Measurements from ENCODE around the gene SLC24A3.

Gene SLC24A3

DNA sequence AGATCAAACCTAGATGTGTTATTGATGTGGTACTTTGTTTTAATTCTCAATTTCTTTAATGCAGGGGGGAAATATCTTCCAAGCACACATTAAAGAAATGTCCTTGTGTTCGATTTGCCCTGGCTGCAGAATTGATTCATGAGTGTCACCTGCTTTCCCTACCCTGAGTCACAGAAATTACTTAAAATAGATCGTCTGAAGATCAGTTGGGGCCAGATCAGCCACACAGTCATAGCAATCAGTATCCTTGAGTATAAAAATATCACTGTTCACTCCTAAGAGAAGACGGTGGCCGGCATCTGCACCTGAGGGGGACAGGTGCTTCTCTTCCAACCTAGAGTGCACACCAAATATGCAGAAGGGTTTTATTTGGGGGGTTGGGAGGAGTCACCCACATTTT lies 430.4 kb downstream of the SLC24A3 start:
- H3K9ac ChIP-seq (ENCODE audit: insufficient read length), result no peak overlapping the region
- no peak overlapping the region for H3K27ac ChIP-seq
- no peak for TF ChIP-seq POLR2AphosphoS5 (IDR thresholded peaks at IDR 0.05; ENCODE audit: borderline replicate concordance, low read depth, low read length)
- no peak for TF ChIP-seq FOXP2 (optimal IDR thresholded peaks at IDR 0.05; ENCODE audit: control extremely low read depth, extremely low read length, insufficient read depth)
- TF ChIP-seq EZH2 (IDR thresholded peaks at IDR 0.05), result no peak

DNA sequence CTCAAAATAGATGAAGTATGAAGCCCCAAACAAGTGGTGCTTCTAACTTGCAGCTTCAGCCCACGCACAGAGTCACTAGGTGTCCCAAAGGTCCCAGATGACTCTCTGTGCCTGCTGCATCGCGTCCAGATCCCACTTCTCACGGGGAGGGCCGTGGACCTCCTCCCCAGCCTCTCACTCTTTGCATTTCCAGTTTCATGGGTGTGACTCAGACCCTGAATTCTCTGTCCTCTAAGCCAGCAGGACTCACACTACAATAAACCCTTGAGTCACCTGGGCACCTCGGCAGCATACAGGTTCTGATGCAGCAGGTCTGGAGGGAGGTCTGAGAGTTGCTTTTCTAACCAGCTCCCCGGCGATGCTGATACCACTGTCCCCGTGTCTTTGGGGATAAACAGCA lies 431.6 kb downstream of the SLC24A3 start:
- no peak overlapping the region for H3K27ac ChIP-seq
- TF ChIP-seq POLR2AphosphoS5 (IDR thresholded peaks at IDR 0.05; ENCODE audit: borderline replicate concordance, low read depth, low read length) (no peak), EZH2 (IDR thresholded peaks at IDR 0.05) (no peak), FOXP2 (optimal IDR thresholded peaks at IDR 0.05; ENCODE audit: control extremely low read depth, extremely low read length, insufficient read depth) (no peak)
- H3K36me3 ChIP-seq (ENCODE audit: insufficient read depth, low read length), result no peaks in the 10 kb centered on the region
- H3K4me3 ChIP-seq, result no peak overlapping the region
- no peak for DNase-seq (ENCODE audit: low read depth, low spot score)
- no peak overlapping the region for H3K9ac ChIP-seq (ENCODE audit: insufficient read length)
- H3K9me3 ChIP-seq (ENCODE audit: low read depth, low read length), result no peaks in the 10 kb centered on the region

More for the DNA sequence above, 430.4 kb downstream of the SLC24A3 start:
- no peak for DNase-seq (ENCODE audit: low read depth, low spot score)
- Histone ChIP-seq H3K9me3 (ENCODE audit: low read depth, low read length) (no peaks in the 10 kb centered on the region), H3K36me3 (ENCODE audit: insufficient read depth, low read length) (no peaks in the 10 kb centered on the region), H3K4me3 (no peak overlapping the region)

DNA sequence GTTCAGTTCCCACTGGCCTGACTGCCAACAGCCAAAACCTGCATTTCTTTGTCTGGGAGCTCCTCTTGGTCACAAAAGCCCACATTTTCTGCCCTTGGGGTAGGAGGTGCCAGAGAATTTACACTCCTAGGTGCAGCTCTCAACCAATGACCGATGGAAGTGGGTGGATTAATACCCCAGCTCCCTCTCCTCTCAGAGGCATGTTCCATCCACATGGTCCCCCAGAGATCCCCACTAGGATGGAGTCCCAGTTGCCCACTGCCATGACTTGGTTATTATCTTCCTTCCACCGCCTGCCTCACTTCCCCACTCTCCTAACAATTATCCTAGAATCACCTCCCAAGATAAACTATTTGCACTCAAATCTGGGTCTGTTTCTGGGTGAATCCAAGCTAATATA lies 434.5 kb downstream of the SLC24A3 start:
- peaks cover 9% of the 10 kb centered on the region; the same call in 1 of the 2 replicates for H3K36me3 ChIP-seq (ENCODE audit: insufficient read depth, low read length)
- no peak overlapping the region for H3K9ac ChIP-seq (ENCODE audit: insufficient read length)
- TF ChIP-seq EZH2 (IDR thresholded peaks at IDR 0.05) (no peak), FOXP2 (optimal IDR thresholded peaks at IDR 0.05; ENCODE audit: control extremely low read depth, extremely low read length, insufficient read depth) (no peak), POLR2AphosphoS5 (IDR thresholded peaks at IDR 0.05; ENCODE audit: borderline replicate concordance, low read depth, low read length) (no peak)
- peaks cover 13% of the 10 kb centered on the region for H3K9me3 ChIP-seq (ENCODE audit: low read depth, low read length)
- DNase-seq (ENCODE audit: low read depth, low spot score), result no peak
- no peak overlapping the region for H3K4me3 ChIP-seq
- no peak overlapping the region for H3K27ac ChIP-seq

DNA sequence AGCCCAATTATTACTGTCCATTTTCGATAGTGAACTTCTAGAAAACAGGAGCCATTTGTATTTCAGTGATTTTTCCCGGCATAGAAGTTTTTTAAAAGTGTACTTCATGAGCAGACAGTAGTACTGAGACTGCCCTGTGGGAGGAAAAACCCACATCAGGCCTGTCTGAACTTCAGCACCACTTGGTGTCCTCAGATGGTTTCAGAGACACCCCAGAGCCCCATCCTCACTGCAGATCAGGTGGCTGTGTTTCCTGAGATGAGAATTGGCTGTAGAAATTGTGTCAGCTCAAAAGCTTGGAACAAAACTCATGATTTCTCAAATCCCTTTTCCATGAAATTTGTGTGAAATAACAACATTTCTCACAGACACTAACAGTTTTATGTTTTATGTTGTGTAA lies 435.6 kb downstream of the SLC24A3 start:
- Histone ChIP-seq H3K36me3 (ENCODE audit: insufficient read depth, low read length) (peaks cover 9% of the 10 kb centered on the region; the same call in 1 of the 2 replicates), H3K9ac (ENCODE audit: insufficient read length) (no peak overlapping the region), H3K4me3 (no peak overlapping the region), H3K9me3 (ENCODE audit: low read depth, low read length) (peaks cover 13% of the 10 kb centered on the region), H3K27ac (no peak overlapping the region)
- DNase-seq (ENCODE audit: low read depth, low spot score), result no peak
- TF ChIP-seq FOXP2 (optimal IDR thresholded peaks at IDR 0.05; ENCODE audit: control extremely low read depth, extremely low read length, insufficient read depth) (no peak), POLR2AphosphoS5 (IDR thresholded peaks at IDR 0.05; ENCODE audit: borderline replicate concordance, low read depth, low read length) (no peak), EZH2 (IDR thresholded peaks at IDR 0.05) (no peak)

- peaks cover 13% of the 10 kb centered on the region for H3K9me3 ChIP-seq (ENCODE audit: low read depth, low read length)
- H3K27ac ChIP-seq, result no peak overlapping the region
- no peak for TF ChIP-seq POLR2AphosphoS5 (IDR thresholded peaks at IDR 0.05; ENCODE audit: borderline replicate concordance, low read depth, low read length)
- no peak for TF ChIP-seq FOXP2 (optimal IDR thresholded peaks at IDR 0.05; ENCODE audit: control extremely low read depth, extremely low read length, insufficient read depth)
- no peak for TF ChIP-seq EZH2 (IDR thresholded peaks at IDR 0.05)
- H3K36me3 ChIP-seq (ENCODE audit: insufficient read depth, low read length), result peaks cover 9% of the 10 kb centered on the region; the same call in 1 of the 2 replicates
- no peak for DNase-seq (ENCODE audit: low read depth, low spot score)
- H3K9ac ChIP-seq (ENCODE audit: insufficient read length), result no peak overlapping the region
- H3K4me3 ChIP-seq, result no peak overlapping the region
Observed at GRCh38 chr20:19649041-19649440, 436.6 kb downstream of the SLC24A3 start.

GRCh38 chr20:19652591-19653026 lies 440.2 kb downstream of the SLC24A3 start:
- TF ChIP-seq FOXP2 (optimal IDR thresholded peaks at IDR 0.05; ENCODE audit: control extremely low read depth, extremely low read length, insufficient read depth) (no peak), EZH2 (IDR thresholded peaks at IDR 0.05) (no peak), POLR2AphosphoS5 (IDR thresholded peaks at IDR 0.05; ENCODE audit: borderline replicate concordance, low read depth, low read length) (no peak)
- H3K36me3 ChIP-seq (ENCODE audit: insufficient read depth, low read length), result peaks cover 16% of the 10 kb centered on the region
- H3K27ac ChIP-seq, result peak overlapping the region; percentile 92
- DNase-seq (ENCODE audit: low read depth, low spot score), result no peak
- H3K9me3 ChIP-seq (ENCODE audit: low read depth, low read length), result peaks cover 13% of the 10 kb centered on the region
- H3K4me3 ChIP-seq, result peak overlapping the region; percentile 44; the same call in 1 of the 2 replicates
- no peak overlapping the region for H3K9ac ChIP-seq (ENCODE audit: insufficient read length)

- no peak for DNase-seq (ENCODE audit: low read depth, low spot score)
- Histone ChIP-seq H3K27ac (no peak overlapping the region; the same call in 1 of the 2 replicates), H3K9ac (ENCODE audit: insufficient read length) (no peak overlapping the region), H3K4me3 (no peak overlapping the region), H3K9me3 (ENCODE audit: low read depth, low read length) (peaks cover 13% of the 10 kb centered on the region), H3K36me3 (ENCODE audit: insufficient read depth, low read length) (peaks cover 16% of the 10 kb centered on the region)
- no peak for TF ChIP-seq POLR2AphosphoS5 (IDR thresholded peaks at IDR 0.05; ENCODE audit: borderline replicate concordance, low read depth, low read length)
- no peak for TF ChIP-seq EZH2 (IDR thresholded peaks at IDR 0.05)
- TF ChIP-seq FOXP2 (optimal IDR thresholded peaks at IDR 0.05; ENCODE audit: control extremely low read depth, extremely low read length, insufficient read depth), result no peak
Observed at GRCh38 chr20:19653327-19653726, 440.9 kb downstream of the SLC24A3 start.

GRCh38 chr20:19654921-19655320 lies 442.5 kb downstream of the SLC24A3 start:
- Histone ChIP-seq H3K9ac (ENCODE audit: insufficient read length) (no peak overlapping the region), H3K27ac (no peak overlapping the region), H3K36me3 (ENCODE audit: insufficient read depth, low read length) (peaks cover 16% of the 10 kb centered on the region), H3K9me3 (ENCODE audit: low read depth, low read length) (peaks cover 8% of the 10 kb centered on the region), H3K4me3 (no peak overlapping the region)
- TF ChIP-seq EZH2 (IDR thresholded peaks at IDR 0.05) (no peak), FOXP2 (optimal IDR thresholded peaks at IDR 0.05; ENCODE audit: control extremely low read depth, extremely low read length, insufficient read depth) (no peak), POLR2AphosphoS5 (IDR thresholded peaks at IDR 0.05; ENCODE audit: borderline replicate concordance, low read depth, low read length) (no peak)
- DNase-seq (ENCODE audit: low read depth, low spot score), result no peak

DNA sequence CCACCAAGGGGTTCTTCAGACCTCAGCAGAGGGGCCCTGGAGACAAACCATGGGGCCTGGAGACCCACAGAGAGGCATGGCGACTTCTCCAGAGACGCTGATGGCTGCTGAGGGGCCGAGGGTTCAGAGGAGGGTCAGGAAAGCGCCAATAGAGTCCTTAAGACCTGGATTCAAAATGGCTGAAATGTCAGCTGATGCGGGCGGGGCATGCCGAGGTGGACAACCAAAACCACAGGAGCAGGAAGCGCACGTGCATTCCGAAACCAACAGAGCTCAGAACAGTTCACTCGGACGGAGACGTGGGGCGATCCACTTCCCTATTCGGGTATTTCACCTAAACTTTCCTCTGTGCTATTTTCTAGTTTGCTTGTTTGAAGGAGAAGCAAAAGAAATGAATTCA lies 445.7 kb downstream of the SLC24A3 start:
- Histone ChIP-seq H3K27ac (peak overlapping the region; percentile 66), H3K9me3 (ENCODE audit: low read depth, low read length) (no peaks in the 10 kb centered on the region), H3K36me3 (ENCODE audit: insufficient read depth, low read length) (peaks cover 7% of the 10 kb centered on the region), H3K4me3 (no peak overlapping the region), H3K9ac (ENCODE audit: insufficient read length) (no peak overlapping the region)
- no peak for DNase-seq (ENCODE audit: low read depth, low spot score)
- no peak for TF ChIP-seq POLR2AphosphoS5 (IDR thresholded peaks at IDR 0.05; ENCODE audit: borderline replicate concordance, low read depth, low read length)
- no peak for TF ChIP-seq EZH2 (IDR thresholded peaks at IDR 0.05)
- TF ChIP-seq FOXP2 (optimal IDR thresholded peaks at IDR 0.05; ENCODE audit: control extremely low read depth, extremely low read length, insufficient read depth), result no peak
